LNCaP clone FGC (cell line): ENCODE measurements around the gene ZNF844.
"Not testable (repeated sequence)": the region's sequence is repeated elsewhere in the genome, so short reads cannot be mapped to it uniquely, and the experiment has no call there.

Experiments
- DNase-seq: peaks from one replicate; pipeline ENCODE4 v3.0.0-alpha.2; 2011; ENCODE audit warnings: low read depth
- H3K4me3 ChIP-seq: 2 replicates; pipeline ENCODE4 v1.5.1; 2011; ENCODE audit warnings: mild to moderate bottlenecking, low read depth, low read length, control low read depth
- TF ChIP-seq, protein P1 (sequence below): IDR thresholded peaks from 2 replicates; pipeline ENCODE4 v1.5.1; 2012; ENCODE audit warnings: mild to moderate bottlenecking; ENCODE audit not compliant: control insufficient read depth, insufficient read depth; ENCODE audit errors: extremely low read depth

Gene ZNF844

DNA sequence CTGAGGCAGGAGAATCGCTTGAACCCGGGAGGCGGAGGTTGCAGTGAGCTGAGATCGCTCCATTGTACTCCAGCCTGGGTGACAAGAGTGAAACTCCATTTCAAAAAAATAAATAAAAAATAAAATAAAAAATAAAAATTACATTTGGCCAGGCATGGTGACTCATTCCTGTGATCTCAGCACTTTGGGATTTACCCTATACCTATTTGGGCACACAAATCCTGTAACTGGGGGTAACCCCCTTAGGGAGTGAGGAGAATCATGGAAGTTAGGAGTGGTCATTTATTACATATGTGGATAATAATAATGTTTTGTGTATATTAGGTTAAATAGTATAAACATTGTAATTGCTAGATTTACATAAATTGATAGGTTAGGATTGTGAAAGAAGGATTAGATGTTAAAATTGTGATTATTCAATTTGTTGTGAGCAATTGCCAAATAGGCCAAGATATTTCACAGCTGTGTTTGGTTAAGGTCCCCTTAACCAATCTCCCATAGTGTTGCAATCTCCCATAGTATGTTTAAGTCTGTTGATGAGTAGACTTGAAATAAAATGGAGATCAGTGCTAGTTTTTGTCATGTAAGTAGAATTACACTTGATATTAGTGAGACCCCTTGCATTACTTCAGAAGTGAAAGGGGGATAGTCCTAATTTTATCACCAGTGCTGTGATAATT is 30.7 kb downstream of the ZNF844 start:
- H3K4me3 ChIP-seq = no peak overlapping the region
- TF ChIP-seq, protein P1, sequence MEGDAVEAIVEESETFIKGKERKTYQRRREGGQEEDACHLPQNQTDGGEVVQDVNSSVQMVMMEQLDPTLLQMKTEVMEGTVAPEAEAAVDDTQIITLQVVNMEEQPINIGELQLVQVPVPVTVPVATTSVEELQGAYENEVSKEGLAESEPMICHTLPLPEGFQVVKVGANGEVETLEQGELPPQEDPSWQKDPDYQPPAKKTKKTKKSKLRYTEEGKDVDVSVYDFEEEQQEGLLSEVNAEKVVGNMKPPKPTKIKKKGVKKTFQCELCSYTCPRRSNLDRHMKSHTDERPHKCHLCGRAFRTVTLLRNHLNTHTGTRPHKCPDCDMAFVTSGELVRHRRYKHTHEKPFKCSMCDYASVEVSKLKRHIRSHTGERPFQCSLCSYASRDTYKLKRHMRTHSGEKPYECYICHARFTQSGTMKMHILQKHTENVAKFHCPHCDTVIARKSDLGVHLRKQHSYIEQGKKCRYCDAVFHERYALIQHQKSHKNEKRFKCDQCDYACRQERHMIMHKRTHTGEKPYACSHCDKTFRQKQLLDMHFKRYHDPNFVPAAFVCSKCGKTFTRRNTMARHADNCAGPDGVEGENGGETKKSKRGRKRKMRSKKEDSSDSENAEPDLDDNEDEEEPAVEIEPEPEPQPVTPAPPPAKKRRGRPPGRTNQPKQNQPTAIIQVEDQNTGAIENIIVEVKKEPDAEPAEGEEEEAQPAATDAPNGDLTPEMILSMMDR = no peak
- no peak for DNase-seq

- no peak for DNase-seq
- TF ChIP-seq, protein P1 = no peak
- H3K4me3 ChIP-seq = no peak overlapping the region
Observed at GRCh38 chr19:12098040-12098439, 33.5 kb downstream of the ZNF844 start.

DNA sequence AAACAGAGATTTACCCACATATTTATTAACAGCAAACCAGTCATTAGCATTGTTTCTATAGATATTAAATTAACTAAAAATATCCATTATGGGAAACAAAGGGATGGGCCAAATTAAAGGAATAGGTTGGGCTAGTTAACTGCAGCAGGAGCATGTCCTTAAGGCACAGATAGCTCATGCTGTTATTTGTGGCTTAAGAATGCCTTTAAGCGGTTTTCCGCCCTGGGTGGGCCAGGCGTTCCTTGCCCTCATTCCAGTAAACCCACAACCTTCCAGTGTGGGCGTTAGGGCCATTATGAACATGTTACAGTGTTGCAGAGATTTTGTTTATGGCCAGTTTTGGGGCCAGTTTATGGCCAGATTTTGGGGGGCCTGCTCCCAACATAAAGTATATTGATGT is 39.4 kb downstream of the ZNF844 start:
- not testable (repeated sequence) for H3K4me3 ChIP-seq, DNase-seq

DNA sequence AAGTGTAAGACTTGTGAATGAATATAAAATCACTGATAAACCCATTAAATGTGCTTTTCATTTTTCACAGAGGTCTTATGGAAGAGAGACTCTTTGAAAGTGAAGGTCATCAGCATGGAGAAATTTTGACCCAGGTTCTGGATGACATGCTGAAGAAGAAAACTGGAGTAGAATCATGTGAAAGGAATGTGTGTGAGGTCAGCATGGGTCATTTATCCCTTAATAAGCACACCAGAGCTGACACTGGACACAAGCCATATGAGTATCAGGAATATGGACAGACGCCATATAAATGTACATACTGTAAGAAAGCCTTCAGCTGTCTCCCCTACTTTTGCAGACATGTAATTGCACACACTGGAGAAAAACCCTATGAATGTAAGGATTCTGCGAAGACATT is 46.6 kb downstream of the ZNF844 start:
- TF ChIP-seq, protein P1 = no peak
- no peak overlapping the region for H3K4me3 ChIP-seq
- no peak for DNase-seq

- no peak overlapping the region for H3K4me3 ChIP-seq
- TF ChIP-seq, protein P1 = no peak
- DNase-seq = no peak
Observed at GRCh38 chr19:12111943-12112637, 47.6 kb downstream of the ZNF844 start.

DNA sequence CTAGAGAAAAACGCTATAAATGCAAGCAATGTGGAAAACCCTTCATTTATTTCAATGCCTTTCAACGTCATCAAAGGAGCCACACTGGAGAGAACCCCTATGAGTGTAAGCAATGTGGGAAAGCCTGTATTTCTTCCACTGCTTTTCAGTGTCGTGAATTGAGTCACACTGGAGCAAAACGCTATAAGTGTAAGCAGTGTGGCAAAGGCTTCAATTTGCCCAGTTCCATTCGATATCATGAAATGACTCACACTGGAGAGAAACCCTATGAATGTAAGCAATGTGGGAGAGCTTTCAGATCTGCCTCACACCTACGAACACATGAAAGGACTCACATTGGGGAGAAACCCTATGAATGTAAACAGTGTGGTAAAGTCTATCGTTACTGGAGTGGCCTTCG is 48.2 kb downstream of the ZNF844 start:
- no peak overlapping the region for H3K4me3 ChIP-seq
- DNase-seq = no peak
- TF ChIP-seq, protein P1 = no peak

DNA sequence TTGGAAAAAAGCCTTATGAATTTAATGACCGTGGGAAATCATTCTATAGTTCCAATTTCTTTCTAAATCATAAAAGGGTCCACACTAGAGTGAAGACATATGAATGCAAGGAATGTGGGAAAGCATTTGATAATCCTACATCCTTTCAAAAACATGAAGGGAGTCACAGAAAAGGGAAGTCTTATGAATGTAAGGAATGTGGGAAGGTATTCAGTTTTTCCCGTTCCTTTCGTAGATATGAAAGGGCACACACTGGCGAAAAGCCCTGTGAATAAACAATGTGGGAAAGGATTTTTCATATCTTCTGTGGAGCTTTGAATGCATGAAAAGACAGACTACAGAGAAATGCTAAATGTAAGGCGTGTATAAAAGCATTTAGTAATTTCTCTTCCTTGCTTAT is 48.6 kb downstream of the ZNF844 start:
- no peak overlapping the region for H3K4me3 ChIP-seq
- TF ChIP-seq, protein P1 = no peak
- DNase-seq = no peak
